Measurements from ENCODE around the gene PLXDC2. TPM values are rescaled to one million over a fixed set of nuclear protein-coding genes. Genes with fewer than 3 reads are reported as not detected.

The PLXDC2 gene
- total RNA-seq, 1 experiment from 2014 or later = 7.4 TPM

- DNase-seq (ENCODE audit: low read depth) = no peak
- in situ Hi-C loops (cut with HindIII; ENCODE audit: low pct_unique_long_range_greater_than_20kb, low sequenced_read_pairs) = no loop called here
These were observed 483.0 kb downstream of the PLXDC2 start for GRCh38 chr10:20299034-20299736.

- in situ Hi-C loops (cut with HindIII; ENCODE audit: low pct_unique_long_range_greater_than_20kb, low sequenced_read_pairs) = no loop called here
These were observed 484.5 kb downstream of the PLXDC2 start for GRCh38 chr10:20300735-20301134.

GRCh38 chr10:20302033-20302432 is 485.8 kb downstream of the PLXDC2 start:
- in situ Hi-C loops (cut with HindIII; ENCODE audit: low pct_unique_long_range_greater_than_20kb, low sequenced_read_pairs) = no loop called here
- no peak for DNase-seq (ENCODE audit: low read depth)

More at GRCh38 chr10:20300735-20301134, 484.5 kb downstream of the PLXDC2 start:
- DNase-seq (ENCODE audit: low read depth) = no peak

GRCh38 chr10:20303453-20304152 is 487.4 kb downstream of the PLXDC2 start:
- DNase-seq (ENCODE audit: low read depth) = no peak
- in situ Hi-C loops (cut with HindIII; ENCODE audit: low pct_unique_long_range_greater_than_20kb, low sequenced_read_pairs) = no loop called here

- no peak for DNase-seq (ENCODE audit: low read depth)
- in situ Hi-C loops (cut with HindIII; ENCODE audit: low pct_unique_long_range_greater_than_20kb, low sequenced_read_pairs) = no loop called here
These were observed 497.4 kb downstream of the PLXDC2 start for GRCh38 chr10:20313665-20314064.

- no peak for DNase-seq (ENCODE audit: low read depth)
- in situ Hi-C loops (cut with HindIII; ENCODE audit: low pct_unique_long_range_greater_than_20kb, low sequenced_read_pairs) = no loop called here
These were observed 498.2 kb downstream of the PLXDC2 start for GRCh38 chr10:20314431-20314830.

GRCh38 chr10:20327954-20328353 is 511.7 kb downstream of the PLXDC2 start:
- no peak for DNase-seq (ENCODE audit: low read depth)
- in situ Hi-C loops (cut with HindIII; ENCODE audit: low pct_unique_long_range_greater_than_20kb, low sequenced_read_pairs) = no loop called here

GRCh38 chr10:20330246-20330645 is 514.0 kb downstream of the PLXDC2 start:
- no peak for DNase-seq (ENCODE audit: low read depth)
- in situ Hi-C loops (cut with HindIII; ENCODE audit: low pct_unique_long_range_greater_than_20kb, low sequenced_read_pairs) = no loop called here

GRCh38 chr10:20334559-20334958 is 518.3 kb downstream of the PLXDC2 start:
- in situ Hi-C loops (cut with HindIII; ENCODE audit: low pct_unique_long_range_greater_than_20kb, low sequenced_read_pairs) = no loop called here
- DNase-seq (ENCODE audit: low read depth) = no peak
